ENCODE results near the gene SLIT3. TPM values are rescaled to one million over a fixed set of nuclear protein-coding genes. Genes with fewer than 3 reads are reported as not detected.

The SLIT3 gene
- total RNA-seq, 1 experiment from 2014 or later = not detected

DNA sequence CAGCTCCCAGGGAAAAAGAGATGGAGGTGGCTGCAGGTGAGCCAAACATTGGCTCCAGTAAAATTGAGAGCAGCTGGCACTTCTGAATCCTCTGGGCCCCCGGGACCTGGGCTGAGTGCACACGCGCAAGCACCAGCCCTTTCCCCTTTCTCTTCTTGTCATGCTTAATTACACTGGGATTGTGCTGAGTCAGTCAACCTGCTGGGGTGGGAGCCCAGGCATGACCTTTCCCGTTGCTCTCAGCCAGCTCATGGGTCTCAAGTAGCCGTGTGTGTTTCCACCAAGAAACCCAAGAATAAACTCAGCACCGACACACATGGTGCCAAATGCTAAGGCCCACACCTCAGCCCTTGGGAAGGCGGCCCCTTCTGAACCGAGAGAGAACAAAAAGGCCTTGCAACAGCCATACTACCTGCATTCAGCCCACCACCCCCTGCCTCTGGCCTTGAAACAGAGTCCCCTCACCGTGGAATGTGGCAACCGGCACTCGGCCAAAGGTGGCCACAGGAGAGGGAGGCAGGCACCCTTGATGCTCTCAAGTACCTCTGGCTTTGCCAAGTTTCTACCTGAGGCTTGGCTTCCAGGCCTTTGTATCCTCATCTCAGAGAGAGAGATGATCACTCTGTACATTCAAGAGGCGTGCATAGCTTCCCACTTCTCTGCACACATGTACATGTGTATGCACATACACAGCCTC, 28.1 kb downstream of the SLIT3 start:
- Histone ChIP-seq H3K27me3 (ENCODE audit: low read length) (no peaks in the 10 kb centered on the region), H2AFZ (ENCODE audit: low read length) (no peak overlapping the region), H3K9me3 (ENCODE audit: low read length) (no peaks in the 10 kb centered on the region), H3K27ac (ENCODE audit: low read length) (no peak overlapping the region), H3K36me3 (ENCODE audit: insufficient read depth, low read length) (no peaks in the 10 kb centered on the region), H3K79me2 (ENCODE audit: low read length) (no peaks in the 10 kb centered on the region), H3K9me2 (replicated peaks; ENCODE audit: insufficient read depth, low read length) (no peaks in the 10 kb centered on the region), H3K4me1 (ENCODE audit: low read length) (no peaks in the 10 kb centered on the region), H3K4me3 (ENCODE audit: low read length) (no peak overlapping the region), H4K20me1 (ENCODE audit: insufficient read depth, low read depth, low read length) (no peaks in the 10 kb centered on the region), H3K4me2 (ENCODE audit: low read depth, low read length, poor library complexity, severe bottlenecking) (no peak overlapping the region), H3K9ac (ENCODE audit: low read length) (no peak overlapping the region)
- no peak for DNase-seq

DNA sequence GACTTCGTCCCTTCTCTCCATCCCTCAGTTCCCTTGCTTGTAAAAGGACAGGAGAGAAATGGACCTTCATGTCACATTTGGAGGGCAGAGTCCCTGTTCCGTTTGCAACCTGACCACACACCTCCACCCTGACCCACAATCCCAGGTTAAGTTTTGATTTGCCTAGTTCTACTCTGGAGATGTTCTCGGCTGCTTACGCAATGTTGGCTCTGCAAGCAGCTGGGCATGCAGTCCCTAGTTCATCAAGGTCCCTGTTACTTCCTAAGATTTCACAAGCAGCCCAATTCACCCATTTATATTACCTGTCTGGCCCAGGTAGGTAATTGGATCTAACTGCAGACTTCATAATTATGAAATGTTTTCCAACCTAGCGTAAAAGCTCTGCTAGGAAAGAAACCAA, 28.8 kb downstream of the SLIT3 start:
- Histone ChIP-seq H3K9ac (ENCODE audit: low read length) (no peak overlapping the region), H2AFZ (ENCODE audit: low read length) (no peak overlapping the region), H3K27me3 (ENCODE audit: low read length) (no peaks in the 10 kb centered on the region), H3K4me2 (ENCODE audit: low read depth, low read length, poor library complexity, severe bottlenecking) (no peak overlapping the region), H4K20me1 (ENCODE audit: insufficient read depth, low read depth, low read length) (no peaks in the 10 kb centered on the region), H3K4me1 (ENCODE audit: low read length) (no peaks in the 10 kb centered on the region), H3K27ac (ENCODE audit: low read length) (no peak overlapping the region), H3K9me2 (replicated peaks; ENCODE audit: insufficient read depth, low read length) (no peaks in the 10 kb centered on the region), H3K79me2 (ENCODE audit: low read length) (no peaks in the 10 kb centered on the region), H3K9me3 (ENCODE audit: low read length) (no peaks in the 10 kb centered on the region), H3K4me3 (ENCODE audit: low read length) (no peak overlapping the region), H3K36me3 (ENCODE audit: insufficient read depth, low read length) (no peaks in the 10 kb centered on the region)
- no peak for DNase-seq

DNA sequence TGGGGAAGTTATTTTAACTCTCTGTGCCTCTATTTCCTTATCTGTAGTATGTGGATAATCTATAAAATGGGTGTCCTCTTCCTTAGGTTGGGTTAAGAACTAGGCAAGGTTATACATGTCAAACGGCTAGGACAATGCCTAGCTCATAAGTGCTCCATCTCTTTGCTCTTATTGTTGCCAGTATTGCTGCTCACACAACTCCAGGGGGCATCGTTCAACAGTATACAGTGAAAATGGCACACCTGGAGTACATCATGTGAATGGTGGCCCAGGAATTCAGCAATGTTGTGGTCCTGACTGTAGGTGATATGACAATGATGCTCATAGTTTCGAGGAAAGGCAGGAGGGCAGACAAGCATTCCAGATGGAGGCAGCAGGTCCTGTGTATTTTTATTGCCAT, 30.1 kb downstream of the SLIT3 start:
- no peaks in the 10 kb centered on the region for H3K4me1 ChIP-seq (ENCODE audit: low read length)
- H3K9ac ChIP-seq (ENCODE audit: low read length) = no peak overlapping the region
- H3K9me2 ChIP-seq (replicated peaks; ENCODE audit: insufficient read depth, low read length) = no peaks in the 10 kb centered on the region
- no peak overlapping the region for H3K4me3 ChIP-seq (ENCODE audit: low read length)
- H3K27ac ChIP-seq (ENCODE audit: low read length) = no peak overlapping the region
- no peak for DNase-seq
- H3K36me3 ChIP-seq (ENCODE audit: insufficient read depth, low read length) = no peaks in the 10 kb centered on the region
- no peaks in the 10 kb centered on the region for H3K79me2 ChIP-seq (ENCODE audit: low read length)
- H3K27me3 ChIP-seq (ENCODE audit: low read length) = no peaks in the 10 kb centered on the region
- H3K9me3 ChIP-seq (ENCODE audit: low read length) = no peaks in the 10 kb centered on the region
- H2AFZ ChIP-seq (ENCODE audit: low read length) = no peak overlapping the region
- H4K20me1 ChIP-seq (ENCODE audit: insufficient read depth, low read depth, low read length) = no peaks in the 10 kb centered on the region
- H3K4me2 ChIP-seq (ENCODE audit: low read depth, low read length, poor library complexity, severe bottlenecking) = no peak overlapping the region

DNA sequence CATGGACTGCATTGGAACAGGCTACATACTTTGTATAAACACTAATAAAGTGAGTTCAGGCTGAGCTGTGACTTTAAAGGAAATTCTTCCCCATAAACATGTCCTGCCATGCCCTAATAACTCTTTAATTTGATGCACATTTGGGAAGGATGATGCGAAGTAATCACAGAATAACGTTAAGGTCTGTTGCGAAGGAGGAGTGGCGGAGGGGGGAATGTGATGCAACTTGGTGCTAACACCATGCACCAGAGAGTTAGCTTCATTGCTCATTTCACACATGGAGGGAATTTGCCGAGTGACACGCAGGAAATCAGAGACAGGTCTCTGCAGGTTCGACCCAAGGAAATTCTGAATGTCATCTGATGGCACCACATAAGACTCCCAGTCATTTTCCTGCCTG, 32.9 kb downstream of the SLIT3 start:
- Histone ChIP-seq H3K36me3 (ENCODE audit: insufficient read depth, low read length) (no peaks in the 10 kb centered on the region), H3K27ac (ENCODE audit: low read length) (no peak overlapping the region), H3K9me3 (ENCODE audit: low read length) (no peaks in the 10 kb centered on the region), H3K27me3 (ENCODE audit: low read length) (no peaks in the 10 kb centered on the region), H3K79me2 (ENCODE audit: low read length) (no peaks in the 10 kb centered on the region), H3K9me2 (replicated peaks; ENCODE audit: insufficient read depth, low read length) (no peaks in the 10 kb centered on the region), H3K4me3 (ENCODE audit: low read length) (no peak overlapping the region), H3K9ac (ENCODE audit: low read length) (no peak overlapping the region), H2AFZ (ENCODE audit: low read length) (no peak overlapping the region), H3K4me2 (ENCODE audit: low read depth, low read length, poor library complexity, severe bottlenecking) (no peak overlapping the region), H3K4me1 (ENCODE audit: low read length) (no peaks in the 10 kb centered on the region), H4K20me1 (ENCODE audit: insufficient read depth, low read depth, low read length) (no peaks in the 10 kb centered on the region)
- DNase-seq = no peak

DNA sequence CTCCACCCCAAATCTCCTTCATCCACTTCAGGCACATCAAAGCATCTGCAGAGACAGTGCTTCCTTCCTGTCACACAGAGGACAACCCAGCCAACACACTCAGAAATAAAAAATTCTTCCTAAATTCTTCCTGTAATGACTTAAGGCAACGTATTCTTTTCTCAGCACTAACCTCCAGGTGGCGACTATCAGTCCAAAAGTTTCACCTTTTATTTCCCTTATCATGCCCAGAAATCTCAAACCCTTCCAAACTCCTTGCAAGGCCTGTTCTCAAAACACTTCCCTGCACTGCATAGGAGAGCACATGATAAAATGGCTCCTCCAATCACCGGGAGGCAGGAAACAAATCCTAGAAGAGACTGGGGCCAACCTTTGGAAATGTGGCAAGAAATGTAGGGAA, 35.1 kb downstream of the SLIT3 start:
- Histone ChIP-seq H3K9ac (ENCODE audit: low read length) (no peak overlapping the region), H3K9me2 (replicated peaks; ENCODE audit: insufficient read depth, low read length) (no peaks in the 10 kb centered on the region), H4K20me1 (ENCODE audit: insufficient read depth, low read depth, low read length) (no peaks in the 10 kb centered on the region), H3K4me1 (ENCODE audit: low read length) (no peaks in the 10 kb centered on the region), H3K27ac (ENCODE audit: low read length) (no peak overlapping the region), H3K4me3 (ENCODE audit: low read length) (no peak overlapping the region), H3K27me3 (ENCODE audit: low read length) (no peaks in the 10 kb centered on the region), H3K4me2 (ENCODE audit: low read depth, low read length, poor library complexity, severe bottlenecking) (no peak overlapping the region), H2AFZ (ENCODE audit: low read length) (no peak overlapping the region), H3K36me3 (ENCODE audit: insufficient read depth, low read length) (no peaks in the 10 kb centered on the region), H3K79me2 (ENCODE audit: low read length) (no peaks in the 10 kb centered on the region), H3K9me3 (ENCODE audit: low read length) (no peaks in the 10 kb centered on the region)
- DNase-seq = peak; percentile 47

DNA sequence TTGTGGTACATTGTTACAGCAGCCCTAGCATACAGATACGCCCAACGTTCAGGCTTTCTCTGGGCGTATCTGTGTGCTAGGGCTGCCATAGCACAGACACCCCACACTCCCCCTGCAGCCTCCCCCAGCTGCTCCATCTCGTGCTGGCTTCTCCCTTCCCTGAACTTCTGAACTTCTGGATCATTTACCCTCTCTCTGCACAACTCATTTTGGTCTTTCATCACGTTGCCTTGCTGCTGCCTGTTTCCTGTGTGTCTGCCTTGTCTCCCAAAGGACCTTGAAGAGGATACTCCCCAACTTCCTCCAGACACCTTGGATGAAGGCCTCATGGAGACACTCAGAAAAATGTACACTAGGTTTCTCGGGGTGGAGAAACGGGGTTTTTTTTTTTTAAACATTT, 37.3 kb downstream of the SLIT3 start:
- H3K79me2 ChIP-seq (ENCODE audit: low read length) = no peaks in the 10 kb centered on the region
- no peaks in the 10 kb centered on the region for H3K9me3 ChIP-seq (ENCODE audit: low read length)
- no peak overlapping the region for H2AFZ ChIP-seq (ENCODE audit: low read length)
- H3K36me3 ChIP-seq (ENCODE audit: insufficient read depth, low read length) = no peaks in the 10 kb centered on the region
- H4K20me1 ChIP-seq (ENCODE audit: insufficient read depth, low read depth, low read length) = no peaks in the 10 kb centered on the region
- no peak for DNase-seq
- H3K9me2 ChIP-seq (replicated peaks; ENCODE audit: insufficient read depth, low read length) = no peaks in the 10 kb centered on the region
- H3K9ac ChIP-seq (ENCODE audit: low read length) = no peak overlapping the region
- H3K27me3 ChIP-seq (ENCODE audit: low read length) = no peaks in the 10 kb centered on the region
- no peak overlapping the region for H3K4me3 ChIP-seq (ENCODE audit: low read length)
- H3K4me1 ChIP-seq (ENCODE audit: low read length) = no peaks in the 10 kb centered on the region
- no peak overlapping the region for H3K4me2 ChIP-seq (ENCODE audit: low read depth, low read length, poor library complexity, severe bottlenecking)
- no peak overlapping the region for H3K27ac ChIP-seq (ENCODE audit: low read length)

DNA sequence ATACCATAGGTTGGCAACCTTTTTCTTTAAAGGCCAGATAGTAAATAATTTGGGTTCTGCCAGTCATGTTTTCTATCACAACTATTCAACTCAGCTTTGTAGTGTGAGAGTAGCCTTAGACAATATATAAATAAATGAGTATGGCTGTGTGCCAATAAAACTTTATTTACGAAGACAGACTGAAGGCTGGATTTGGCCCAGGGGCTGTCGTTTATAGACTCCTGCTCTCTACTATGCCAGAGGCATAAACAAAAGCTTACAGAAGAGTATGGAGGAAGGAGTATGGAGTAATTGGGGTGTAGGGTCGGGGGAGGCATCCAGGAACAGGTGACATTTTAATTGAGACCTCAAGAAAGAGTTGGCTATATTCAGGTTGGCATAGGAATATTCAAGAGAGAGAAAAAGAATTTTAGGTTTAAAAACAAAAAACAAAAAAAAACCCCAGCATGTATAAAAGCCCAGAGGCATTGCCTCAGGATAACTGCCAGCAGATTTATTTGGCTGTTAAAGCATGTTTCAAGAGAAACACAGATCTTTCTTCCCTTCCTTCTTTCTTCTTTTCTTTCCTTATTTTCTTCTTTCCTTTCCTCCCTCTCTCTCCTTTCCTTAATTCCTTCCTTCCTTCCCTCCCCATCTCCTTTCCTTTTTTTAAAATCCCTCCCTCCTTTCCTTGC, 39.9 kb downstream of the SLIT3 start:
- no peaks in the 10 kb centered on the region for H3K4me1 ChIP-seq (ENCODE audit: low read length)
- H3K9me3 ChIP-seq (ENCODE audit: low read length) = no peaks in the 10 kb centered on the region
- H3K79me2 ChIP-seq (ENCODE audit: low read length) = no peaks in the 10 kb centered on the region
- H3K27me3 ChIP-seq (ENCODE audit: low read length) = no peaks in the 10 kb centered on the region
- no peaks in the 10 kb centered on the region for H4K20me1 ChIP-seq (ENCODE audit: insufficient read depth, low read depth, low read length)
- no peaks in the 10 kb centered on the region for H3K36me3 ChIP-seq (ENCODE audit: insufficient read depth, low read length)
- H3K27ac ChIP-seq (ENCODE audit: low read length) = no peak overlapping the region
- no peak overlapping the region for H3K4me3 ChIP-seq (ENCODE audit: low read length)
- DNase-seq = no peak
- H3K9me2 ChIP-seq (replicated peaks; ENCODE audit: insufficient read depth, low read length) = no peaks in the 10 kb centered on the region
- H3K4me2 ChIP-seq (ENCODE audit: low read depth, low read length, poor library complexity, severe bottlenecking) = no peak overlapping the region
- no peak overlapping the region for H3K9ac ChIP-seq (ENCODE audit: low read length)
- no peak overlapping the region for H2AFZ ChIP-seq (ENCODE audit: low read length)

DNA sequence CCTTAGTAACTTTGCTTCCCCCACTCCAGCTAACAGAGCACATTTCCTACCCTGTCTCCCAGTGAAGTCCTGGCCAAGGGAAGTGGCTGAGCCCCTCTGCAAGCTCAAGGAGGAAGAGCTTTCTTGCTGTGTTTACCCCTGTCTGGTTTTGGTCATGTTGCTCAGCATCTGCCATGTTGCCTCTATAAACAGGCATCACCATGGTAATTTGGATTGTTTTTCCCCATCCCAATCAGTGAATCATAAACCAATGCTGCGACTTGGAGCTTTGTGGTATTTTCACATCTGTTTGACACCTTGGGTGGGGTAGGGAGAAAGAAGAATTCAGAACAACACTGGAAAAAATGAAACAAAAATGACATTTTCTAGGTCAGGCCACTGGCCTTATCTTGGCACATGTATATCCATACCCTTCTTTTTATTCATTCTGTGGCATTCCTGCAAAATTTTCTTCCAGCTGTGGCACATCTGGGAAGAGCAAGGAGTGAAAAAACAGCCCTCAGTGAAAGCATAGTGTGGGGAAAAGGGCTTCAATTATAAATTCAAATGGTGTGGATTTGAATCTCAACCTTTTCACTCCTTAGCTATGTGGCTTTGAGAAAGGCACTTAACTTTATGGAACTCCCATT, 42.5 kb downstream of the SLIT3 start:
- no peak overlapping the region for H3K27ac ChIP-seq (ENCODE audit: low read length)
- no peak overlapping the region for H3K9ac ChIP-seq (ENCODE audit: low read length)
- H3K9me3 ChIP-seq (ENCODE audit: low read length) = no peaks in the 10 kb centered on the region
- H3K4me3 ChIP-seq (ENCODE audit: low read length) = no peak overlapping the region
- H3K36me3 ChIP-seq (ENCODE audit: insufficient read depth, low read length) = no peaks in the 10 kb centered on the region
- H3K4me1 ChIP-seq (ENCODE audit: low read length) = no peaks in the 10 kb centered on the region
- H3K27me3 ChIP-seq (ENCODE audit: low read length) = no peaks in the 10 kb centered on the region
- no peaks in the 10 kb centered on the region for H4K20me1 ChIP-seq (ENCODE audit: insufficient read depth, low read depth, low read length)
- H3K9me2 ChIP-seq (replicated peaks; ENCODE audit: insufficient read depth, low read length) = no peaks in the 10 kb centered on the region
- no peak overlapping the region for H2AFZ ChIP-seq (ENCODE audit: low read length)
- no peaks in the 10 kb centered on the region for H3K79me2 ChIP-seq (ENCODE audit: low read length)
- no peak overlapping the region for H3K4me2 ChIP-seq (ENCODE audit: low read depth, low read length, poor library complexity, severe bottlenecking)
- DNase-seq = no peak

Data from Karpas-422 (cell line).